HG03039 (cell line): Measurements from ENCODE around the gene TRIP4.

Experiments
- ATAC-seq: cut with Tn5 transposase; IDR thresholded peaks from one replicate; pipeline ENCODE4 v1.9.1; 2021; ENCODE audit warnings: mild to moderate bottlenecking, moderate library complexity; ENCODE audit not compliant: unreplicated experiment

Gene TRIP4

GRCh38 chr15:64443747-64444621 is 56.3 kb downstream of the TRIP4 start:
- no peak for ATAC-seq

GRCh38 chr15:64444836-64445235 is 57.2 kb downstream of the TRIP4 start:
- no peak for ATAC-seq

- no peak for ATAC-seq
Measured at GRCh38 chr15:64447536-64448315, 60.1 kb downstream of the TRIP4 start.

- ATAC-seq: no peak
Measured at GRCh38 chr15:64452988-64453688, 65.5 kb downstream of the TRIP4 start.

GRCh38 chr15:64453689-64454037 is 66.0 kb downstream of the TRIP4 start:
- no peak for ATAC-seq

- ATAC-seq: no peak
Measured at GRCh38 chr15:64454282-64454681, 66.6 kb downstream of the TRIP4 start.

- ATAC-seq: no peak
Measured at GRCh38 chr15:64455961-64456371, 68.3 kb downstream of the TRIP4 start.

- no peak for ATAC-seq
Measured at GRCh38 chr15:64456634-64457108, 69.0 kb downstream of the TRIP4 start.

- no peak for ATAC-seq
Measured at GRCh38 chr15:64459066-64459781, 71.6 kb downstream of the TRIP4 start.

GRCh38 chr15:64460206-64460723 is 72.6 kb downstream of the TRIP4 start, which contains the start of gene ZNF609:
Gene ZNF609, plus strand, starts transcription at chr15:64460578. Its CDS starts 38,842 bp downstream, at chr15:64499420.
- ATAC-seq: peak; percentile 36

- peak; percentile 27 for ATAC-seq
Measured at GRCh38 chr15:64460724-64461720, 73.4 kb downstream of the TRIP4 start.

- ATAC-seq: no peak
Measured at GRCh38 chr15:64461721-64462162, 74.1 kb downstream of the TRIP4 start.

- no peak for ATAC-seq
Measured at GRCh38 chr15:64462492-64462891, 74.9 kb downstream of the TRIP4 start.

- ATAC-seq: no peak
Measured at GRCh38 chr15:64464276-64465005, 76.8 kb downstream of the TRIP4 start.

- ATAC-seq: no peak
Measured at GRCh38 chr15:64466408-64467141, 78.9 kb downstream of the TRIP4 start.

GRCh38 chr15:64472161-64472560 is 84.5 kb downstream of the TRIP4 start:
- ATAC-seq: no peak

GRCh38 chr15:64474846-64475245 is 87.2 kb downstream of the TRIP4 start:
- ATAC-seq: no peak

GRCh38 chr15:64476550-64476949 is 88.9 kb downstream of the TRIP4 start:
- ATAC-seq: no peak
